ENCODE data around the gene XAF1.

GRCh38 chr17:6761779-6762178 is 5.9 kb downstream of the XAF1 start:
- TF ChIP-seq ZNF589 (CRISPR knock-in tag; IDR thresholded peaks at IDR 0.05; ENCODE audit: low read depth) (no peak), POLR2AphosphoS5 (IDR thresholded peaks at IDR 0.05; ENCODE audit: control insufficient read depth, insufficient read depth, low read depth, low read length) (no peak), ZFX (CRISPR knock-in tag; IDR thresholded peaks at IDR 0.05) (no peak), HNRNPH1 (optimal IDR thresholded peaks at IDR 0.05; ENCODE audit: low read depth, low read length) (no peak), FOSL1 (tag; conservative IDR thresholded peaks at IDR 0.05) (no peak), TAF1 (IDR thresholded peaks at IDR 0.05; ENCODE audit: control insufficient read depth, extremely low read depth, insufficient read depth, low read length, severe bottlenecking) (no peak), NR3C1 (CRISPR knock-in tag; IDR thresholded peaks at IDR 0.05) (no peak), E2F8 (IDR thresholded peaks at IDR 0.05; ENCODE audit: low read depth, partially characterized antibody) (no peak), EP300 (IDR thresholded peaks at IDR 0.05; ENCODE audit: low read length) (no peak)
- TF ChIP-seq, protein P1, sequence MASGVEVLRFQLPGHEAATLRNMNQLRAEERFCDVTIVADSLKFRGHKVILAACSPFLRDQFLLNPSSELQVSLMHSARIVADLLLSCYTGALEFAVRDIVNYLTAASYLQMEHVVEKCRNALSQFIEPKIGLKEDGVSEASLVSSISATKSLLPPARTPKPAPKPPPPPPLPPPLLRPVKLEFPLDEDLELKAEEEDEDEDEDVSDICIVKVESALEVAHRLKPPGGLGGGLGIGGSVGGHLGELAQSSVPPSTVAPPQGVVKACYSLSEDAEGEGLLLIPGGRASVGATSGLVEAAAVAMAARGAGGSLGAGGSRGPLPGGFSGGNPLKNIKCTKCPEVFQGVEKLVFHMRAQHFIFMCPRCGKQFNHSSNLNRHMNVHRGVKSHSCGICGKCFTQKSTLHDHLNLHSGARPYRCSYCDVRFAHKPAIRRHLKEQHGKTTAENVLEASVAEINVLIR (CRISPR knock-in tag; IDR thresholded peaks at IDR 0.05), result no peak
- TF ChIP-seq, protein P2, sequence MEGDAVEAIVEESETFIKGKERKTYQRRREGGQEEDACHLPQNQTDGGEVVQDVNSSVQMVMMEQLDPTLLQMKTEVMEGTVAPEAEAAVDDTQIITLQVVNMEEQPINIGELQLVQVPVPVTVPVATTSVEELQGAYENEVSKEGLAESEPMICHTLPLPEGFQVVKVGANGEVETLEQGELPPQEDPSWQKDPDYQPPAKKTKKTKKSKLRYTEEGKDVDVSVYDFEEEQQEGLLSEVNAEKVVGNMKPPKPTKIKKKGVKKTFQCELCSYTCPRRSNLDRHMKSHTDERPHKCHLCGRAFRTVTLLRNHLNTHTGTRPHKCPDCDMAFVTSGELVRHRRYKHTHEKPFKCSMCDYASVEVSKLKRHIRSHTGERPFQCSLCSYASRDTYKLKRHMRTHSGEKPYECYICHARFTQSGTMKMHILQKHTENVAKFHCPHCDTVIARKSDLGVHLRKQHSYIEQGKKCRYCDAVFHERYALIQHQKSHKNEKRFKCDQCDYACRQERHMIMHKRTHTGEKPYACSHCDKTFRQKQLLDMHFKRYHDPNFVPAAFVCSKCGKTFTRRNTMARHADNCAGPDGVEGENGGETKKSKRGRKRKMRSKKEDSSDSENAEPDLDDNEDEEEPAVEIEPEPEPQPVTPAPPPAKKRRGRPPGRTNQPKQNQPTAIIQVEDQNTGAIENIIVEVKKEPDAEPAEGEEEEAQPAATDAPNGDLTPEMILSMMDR (IDR thresholded peaks at IDR 0.05 in 2 of 3, conservative IDR thresholded peaks at IDR 0.05 in 1 of 3; ENCODE audit: insufficient read depth in 2 of 3, low read depth in 1 of 3, low read length in 3 of 3), result no peak

Data from K562 (cell line).